H1 (cell line): ENCODE measurements around the gene SLC4A1. TPM values are rescaled to one million over a fixed set of nuclear protein-coding genes. Genes with fewer than 3 reads are reported as not detected.

ENCODE experiments used
- BRCA1 ChIP-seq: IDR thresholded peaks from 2 replicates; pipeline ENCODE4 v1.6.1; 2012; ENCODE audit warnings: low read depth, low read length, improper control_type of control experiment
- CTCF ChIP-seq, 3 experiments: IDR thresholded peaks; 1 replicate in 2 of 3; 2 replicates in 1 of 3; pipeline versions ENCODE4 v1.5.1 to v1.6.1; 2011; ENCODE audit warnings: low read length in 3 of 3, mild to moderate bottlenecking in 3 of 3, inconsistent platforms in 2 of 3, low read depth in 1 of 3, moderate library complexity in 1 of 3; ENCODE audit not compliant: insufficient read depth in 1 of 3; ENCODE audit errors: control extremely low read depth in 1 of 3
- KDM4A ChIP-seq: IDR thresholded peaks from one replicate; pipeline ENCODE4 v1.7.1; 2012; ENCODE audit warnings: low read depth, mild to moderate bottlenecking, moderate library complexity, low read length, inconsistent platforms; ENCODE audit not compliant: severe bottlenecking
- RBBP5 ChIP-seq: IDR thresholded peaks from 2 replicates; pipeline ENCODE4 v1.7.1; 2012; ENCODE audit warnings: low read depth, mild to moderate bottlenecking, inconsistent platforms, low read length, moderate library complexity, borderline replicate concordance
- SIN3A ChIP-seq, 2 experiments: IDR thresholded peaks in 1 of 2; conservative IDR thresholded peaks in 1 of 2; 2 replicates each; pipeline ENCODE4 v1.6.1; 2011 to 2012; ENCODE audit warnings: low read length in 2 of 2, improper control_type of control experiment in 1 of 2, low read depth in 1 of 2, mild to moderate bottlenecking in 1 of 2
- polyA plus RNA-seq, 7 experiments: library from polyadenylated mRNA; depleted of rRNA in 3 of 7; stranded (reverse) in 5 of 7; unstranded in 2 of 7; fragments of >200 nt in 5 of 7; fragments of 200-250 nt in 2 of 7; gene quantifications; 1 replicate in 5 of 7; 2 replicates in 1 of 7; 4 replicates in 1 of 7; pipeline versions ENCODE4 v1.2.1 to v1.2.3, GENCODE V29; 2011 to 2013; ENCODE audit warnings: missing spikeins in 2 of 7, mixed read lengths in 2 of 7
- total RNA-seq: library from RNA; stranded (reverse); fragmentation: NEBNext Ultra II Directional; extraction: Animal tissue kit (Norgen Biotek cat#: 25700); gene quantifications from 2 replicates; pipeline ENCODE4 v1.2.1, GENCODE V29; 2021

Gene SLC4A1
- total and polyA plus RNA-seq, 2 of the 8 experiments (the other 6 are each of a cell fraction or from before 2014, with no cell fraction given): 0.08 TPM; not detected in 1

- TF ChIP-seq CTCF (IDR thresholded peaks at IDR 0.05; ENCODE audit: control extremely low read depth in 1 of 3, insufficient read depth in 1 of 3, low read depth in 1 of 3, low read length in 3 of 3) (no peak), SIN3A (conservative IDR thresholded peaks at IDR 0.05 in 1 of 2, IDR thresholded peaks at IDR 0.05 in 1 of 2; ENCODE audit: low read depth in 1 of 2, low read length in 2 of 2) (no peak), KDM4A (no peak), BRCA1 (no peak), RBBP5 (no peak)
- TF ChIP-seq, all 59 proteins: peak for 0
Measured at GRCh38 chr17:44214230-44214494, 53.8 kb downstream of the SLC4A1 start (continued).
